ENCODE results near the gene RFC5. TPM values are rescaled to one million over a fixed set of nuclear protein-coding genes. Genes with fewer than 3 reads are reported as not detected.

The RFC5 gene
- total and polyA plus RNA-seq, 2 of the 8 experiments (the other 6 are each of a cell fraction or from before 2014, with no cell fraction given) = 34.4 to 40.6 TPM

DNA sequence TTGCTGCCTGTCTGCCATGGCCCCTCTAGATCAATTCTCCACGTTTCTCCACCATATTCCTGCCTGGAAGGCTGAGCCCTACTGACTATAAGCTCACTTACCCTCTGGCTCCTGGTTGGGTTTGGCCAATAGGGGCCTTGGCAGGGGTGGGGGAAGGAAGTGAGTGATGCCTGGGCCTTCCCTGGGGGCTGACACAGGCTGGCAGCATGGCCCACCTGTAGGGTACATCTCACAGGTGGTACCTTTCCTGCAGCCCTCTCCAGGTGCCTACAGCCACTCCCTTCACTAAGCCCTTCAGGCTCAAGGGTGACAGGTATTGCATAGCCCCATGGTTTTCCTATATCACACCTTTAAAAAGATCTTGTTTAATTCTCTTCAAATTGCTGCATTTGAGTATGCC lies 3.5 kb downstream of the RFC5 start:
- Histone ChIP-seq H2BK15ac (ENCODE audit: low read length) (no peak overlapping the region), H2BK20ac (ENCODE audit: low read length) (no peak overlapping the region), H4K5ac (ENCODE audit: insufficient read length, low read depth, low read length) (no peak overlapping the region), H3K4ac (replicated peaks; ENCODE audit: insufficient read length, low read depth, low read length) (no peak overlapping the region), H3K9ac (replicated peaks in 1 of 4; ENCODE audit: extremely low read depth in 1 of 4, low read depth in 3 of 4, low read length in 3 of 4) (no peak overlapping the region), H4K91ac (replicated peaks; ENCODE audit: insufficient read length, low read length) (no peak overlapping the region), H4K20me1 (replicated peaks in 1 of 2; ENCODE audit: control insufficient read depth in 1 of 2, insufficient read depth in 2 of 2, low read length in 2 of 2) (peaks cover 3 to 4% of the 10 kb centered on the region in 2 experiments), H3K4me3 (ENCODE audit: extremely low read depth in 1 of 4, insufficient read depth in 2 of 4, low read depth in 3 of 4, low read length in 4 of 4) (no peak overlapping the region), H3K56ac (replicated peaks; ENCODE audit: insufficient read length, low read depth, low read length) (no peak overlapping the region), H4K8ac (ENCODE audit: extremely low read depth, insufficient read depth, low read length) (no peak overlapping the region), H3K23ac (ENCODE audit: insufficient read length) (no peak overlapping the region), H3K9me3 (ENCODE audit: insufficient read depth in 2 of 2, low read depth in 1 of 2, low read length in 1 of 2) (no peaks in the 10 kb centered on the region), H2BK120ac (replicated peaks; ENCODE audit: low read depth, low read length) (no peak overlapping the region), H3K79me2 (ENCODE audit: control insufficient read depth in 1 of 2, insufficient read depth in 2 of 2, low read length in 2 of 2) (peaks cover 8 to 16% of the 10 kb centered on the region in 2 experiments; a peak in 3 of 4 replicates), H3K79me1 (ENCODE audit: low read depth, low read length) (no peaks in the 10 kb centered on the region), H3K14ac (ENCODE audit: insufficient read length) (no peak overlapping the region), H3K36me3 (ENCODE audit: control insufficient read depth in 2 of 4, insufficient read depth in 4 of 4, low read length in 3 of 4) (peaks cover 11 to 54% (median 37%) of the 10 kb centered on the region in 4 experiments), H2BK12ac (ENCODE audit: low read depth, low read length) (no peak overlapping the region), H3K27me3 (replicated peaks in 1 of 4; ENCODE audit: control insufficient read depth in 3 of 4, extremely low read depth in 1 of 4, insufficient read depth in 3 of 4, low read length in 3 of 4) (no peaks in the 10 kb centered on the region), H3K27ac (ENCODE audit: low read depth, low read length) (no peak overlapping the region), H3K23me2 (ENCODE audit: low read depth, low read length) (peaks cover 3% of the 10 kb centered on the region), H2AFZ (ENCODE audit: low read length) (no peak overlapping the region), H3K4me1 (replicated peaks in 1 of 4; ENCODE audit: control insufficient read depth in 3 of 4, insufficient read depth in 4 of 4, low read length in 3 of 4) (no peaks in the 10 kb centered on the region; a peak in 1 of 7 replicates), H3K4me2 (ENCODE audit: insufficient read depth in 1 of 2, low read depth in 2 of 2, low read length in 2 of 2) (no peak overlapping the region), H2AK5ac (ENCODE audit: low read depth, low read length) (no peak overlapping the region), H2BK5ac (ENCODE audit: low read depth, low read length) (no peak overlapping the region), H3K18ac (ENCODE audit: extremely low read depth, low read length) (no peak overlapping the region)
- no peak for TF ChIP-seq GABPA (IDR thresholded peaks at IDR 0.05; ENCODE audit: borderline replicate concordance, insufficient read depth, low read length)
- TF ChIP-seq EP300 (IDR thresholded peaks at IDR 0.05; ENCODE audit: borderline replicate concordance in 1 of 2, low read depth in 2 of 2, low read length in 2 of 2) = no peak
- no peak for TF ChIP-seq KDM1A (IDR thresholded peaks at IDR 0.05; ENCODE audit: borderline replicate concordance, low read length)
- TF ChIP-seq CEBPB (IDR thresholded peaks at IDR 0.05; ENCODE audit: low read depth, low read length) = no peak
- TF ChIP-seq CTBP2 (IDR thresholded peaks at IDR 0.05; ENCODE audit: borderline replicate concordance, insufficient read depth, insufficient read length, low read length) = no peak
- no peak for TF ChIP-seq POU5F1 (IDR thresholded peaks at IDR 0.05; ENCODE audit: low read depth, low read length)
- no peak for TF ChIP-seq MAFK (IDR thresholded peaks at IDR 0.05; ENCODE audit: low read depth, low read length)
- no peak for FAIRE-seq
- 84% methylated on average over 1 of the region's 1 CpG; no CpG with 5 or more reads in 1 of the 2 experiments for WGBS, 2 experiments (ENCODE audit: extremely low coverage in 1 of 2, insufficient coverage in 1 of 2, insufficient read length in 1 of 2, insufficient replicate concordance in 2 of 2, low coverage in 1 of 2, low lambda C conversion rate in 2 of 2, missing lambda C conversion rate in 1 of 2)
- CTCF ChIA-PET (ENCODE audit: partially characterized antibody) = interaction anchor here (1.2 to 2.4 kb wide), 2 partner anchors 15 to 17 kb away, joined by 3 to 8 read pairs; no protein-coding TSS in a partner anchor
- DNase-seq (ENCODE audit: low read depth in 1 of 2, low spot score in 2 of 2) = no peak
- POLR2A ChIA-PET (ENCODE audit: partially characterized antibody) = interaction anchor here (1.1 to 9.0 kb wide), 4 partner anchors 13 to 144 kb away, joined by 3 to 113 read pairs (median 4); no protein-coding TSS in a partner anchor
